ENCODE results near the gene HIP1.
"Not testable (repeated sequence)": the region's sequence is repeated elsewhere in the genome, so short reads cannot be mapped to it uniquely, and the experiment has no call there.

HIP1 gene

GRCh38 chr7:75639071-75639885 is 99.5 kb downstream of the HIP1 start:
- DNase-seq: peak; percentile 50 to 56

GRCh38 chr7:75638594-75639070 is 100.1 kb downstream of the HIP1 start:
- peak; percentile 24 to 29 for DNase-seq

- no peak for DNase-seq
Observed at GRCh38 chr7:75637854-75638593, 100.7 kb downstream of the HIP1 start.

- no peak for DNase-seq
Observed at GRCh38 chr7:75635036-75635435, 103.7 kb downstream of the HIP1 start.

GRCh38 chr7:75632587-75632986 is 106.2 kb downstream of the HIP1 start:
- DNase-seq: not testable (repeated sequence)

- DNase-seq: no peak
Observed at GRCh38 chr7:75631711-75632110, 107.0 kb downstream of the HIP1 start.

- no peak for DNase-seq
Observed at GRCh38 chr7:75630549-75630948, 108.2 kb downstream of the HIP1 start.

GRCh38 chr7:75629044-75629443 is 109.7 kb downstream of the HIP1 start:
- DNase-seq: no peak

- DNase-seq: no peak
Observed at GRCh38 chr7:75628055-75628454, 110.7 kb downstream of the HIP1 start.

GRCh38 chr7:75626954-75627353 is 111.8 kb downstream of the HIP1 start:
- DNase-seq: no peak

- no peak for DNase-seq
Observed at GRCh38 chr7:75625868-75626267, 112.9 kb downstream of the HIP1 start.

GRCh38 chr7:75624134-75624832 is 114.5 kb downstream of the HIP1 start:
- no peak for DNase-seq

GRCh38 chr7:75623390-75624133 is 115.2 kb downstream of the HIP1 start:
- no peak for DNase-seq

- DNase-seq: no peak
Observed at GRCh38 chr7:75621124-75621523, 117.6 kb downstream of the HIP1 start.

GRCh38 chr7:75619636-75620035 is 119.1 kb downstream of the HIP1 start:
- DNase-seq: no peak

GRCh38 chr7:75617634-75618234 is 121.0 kb downstream of the HIP1 start:
- DNase-seq: peak; percentile 58 to 63

GRCh38 chr7:75616421-75617167 is 122.1 kb downstream of the HIP1 start:
- no peak for DNase-seq

GRCh38 chr7:75614401-75614800 is 124.3 kb downstream of the HIP1 start:
- DNase-seq: no peak

GRCh38 chr7:75613351-75613750 is 125.4 kb downstream of the HIP1 start:
- DNase-seq: no peak

GRCh38 chr7:75611557-75612178 is 127.1 kb downstream of the HIP1 start:
- no peak for DNase-seq

GRCh38 chr7:75609416-75609815 is 129.3 kb downstream of the HIP1 start:
- DNase-seq: not testable (repeated sequence)

Measured in activated T-cell treated with anti-CD3 and anti-CD28 coated beads, Interleukin-2, amount 50 U/mL, for 48 hours (primary cell).